WTC11 (cell line): Measurements from ENCODE around the gene KLHL25. TPM values are rescaled to one million over a fixed set of nuclear protein-coding genes. Genes with fewer than 3 reads are reported as not detected.

Experiments
- ATAC-seq: fragments of 200-7000 bp; cut with Tn5 transposase; 2 replicates; pipeline ENCODE4 v1.10.0; 2021; ENCODE audit warnings: mild to moderate bottlenecking, moderate library complexity
- CTCF ChIA-PET: fragments of 300-600 bp; sonication (Branson Sonifier 250); formaldehyde crosslinking; loops from one replicate; lab custom pipeline; 2021; ENCODE audit warnings: antibody characterized with exemption; lab: Charles Lee
- POLR2A ChIA-PET: fragments of 350-600 bp; sonication (Branson Sonifier 250); formaldehyde crosslinking; loops from one replicate; lab custom pipeline; 2021; ENCODE audit warnings: antibody characterized with exemption; lab: Charles Lee
- DNase-seq: peaks from one replicate; pipeline ENCODE4 v3.0.0; 2021; ENCODE audit warnings: low spot score
- H3K27ac Mint-ChIP-seq: 2 replicates; pipeline ENCODE4 v1.8.0; 2021; ENCODE audit warnings: mixed read lengths
- H3K27me3 Mint-ChIP-seq: 2 replicates; pipeline ENCODE4 v1.8.0; 2021; ENCODE audit warnings: low read depth, mild to moderate bottlenecking, moderate library complexity, mixed read lengths
- H3K36me3 Mint-ChIP-seq: 2 replicates; pipeline ENCODE4 v1.8.0; 2021; ENCODE audit warnings: mixed read lengths
- H3K4me1 Mint-ChIP-seq: 2 replicates; pipeline ENCODE4 v1.8.0; 2022; ENCODE audit warnings: mixed read lengths
- H3K4me3 Mint-ChIP-seq: 2 replicates; pipeline ENCODE4 v1.8.0; 2021; ENCODE audit warnings: mild to moderate bottlenecking, moderate library complexity, mixed read lengths
- H3K9me3 Mint-ChIP-seq: 2 replicates; pipeline ENCODE4 v1.8.0; 2021; ENCODE audit warnings: mixed read lengths
- CREB1 ChIP-seq: sonication (generic); formaldehyde crosslinking; IDR thresholded peaks from 2 replicates; pipeline ENCODE4 v1.8.0; 2023; ENCODE audit warnings: mild to moderate bottlenecking, missing genetic modification reagents
- ESRRA ChIP-seq: sonication (generic); formaldehyde crosslinking; IDR thresholded peaks from 2 replicates; pipeline ENCODE4 v1.8.1; 2022; ENCODE audit warnings: mild to moderate bottlenecking, missing genetic modification reagents, borderline replicate concordance
- GTF2I ChIP-seq: fragments of 250-450 bp; sonication (Bioruptor Pico); conservative IDR thresholded peaks from 2 replicates; pipeline ENCODE4 v1.4.0; 2021; ENCODE audit warnings: mild to moderate bottlenecking
- MXD4 ChIP-seq: fragments of 250-450 bp; sonication (Bioruptor Pico); IDR thresholded peaks from 2 replicates; pipeline ENCODE4 v1.8.0; 2021; ENCODE audit warnings: mild to moderate bottlenecking, moderate library complexity, borderline replicate concordance
- RELA ChIP-seq: sonication (generic); formaldehyde crosslinking; IDR thresholded peaks from 2 replicates; pipeline ENCODE4 v1.8.1; 2022; ENCODE audit warnings: missing genetic modification reagents, mild to moderate bottlenecking, borderline replicate concordance
- RORB ChIP-seq: fragments of 250-450 bp; sonication (Bioruptor Pico); IDR thresholded peaks from 2 replicates; pipeline ENCODE4 v1.9.0; 2021; ENCODE audit warnings: mild to moderate bottlenecking
- SP1 ChIP-seq: sonication (generic); formaldehyde crosslinking; conservative IDR thresholded peaks from 2 replicates; pipeline ENCODE4 v1.8.1; 2022; ENCODE audit warnings: missing genetic modification reagents
- TCF7 ChIP-seq: sonication (generic); formaldehyde crosslinking; IDR thresholded peaks from 2 replicates; pipeline ENCODE4 v1.8.0; 2022; ENCODE audit warnings: mild to moderate bottlenecking, low read depth, missing genetic modification reagents, moderate library complexity
- TEAD4 ChIP-seq: sonication (generic); formaldehyde crosslinking; IDR thresholded peaks from 2 replicates; pipeline ENCODE4 v1.8.0; 2022; ENCODE audit warnings: mild to moderate bottlenecking, missing genetic modification reagents
- total RNA-seq: library from RNA; stranded (reverse); gene quantifications from 3 replicates; pipeline ENCODE4 v1.2.3, GENCODE V29; 2021
- TF ChIP-seq, protein P1 (sequence below): sonication (generic); formaldehyde crosslinking; conservative IDR thresholded peaks from 2 replicates; pipeline ENCODE4 v1.8.1; 2022; ENCODE audit warnings: mild to moderate bottlenecking, missing genetic modification reagents
- TF ChIP-seq, protein P2 (sequence below): fragments of 200-600 bp; IDR thresholded peaks from 2 replicates; pipeline ENCODE4 v1.8.0; 2022; ENCODE audit warnings: antibody characterized with exemption
- TF ChIP-seq, protein P3 (sequence below): fragments of 250-450 bp; sonication (Bioruptor Pico); IDR thresholded peaks from 2 replicates; pipeline ENCODE4 v1.9.0; 2021; ENCODE audit warnings: mild to moderate bottlenecking
- TF ChIP-seq, protein P4 (sequence below): sonication (generic); formaldehyde crosslinking; IDR thresholded peaks from 2 replicates; pipeline ENCODE4 v1.8.0; 2023; ENCODE audit warnings: missing genetic modification reagents
- TF ChIP-seq, protein P5 (sequence below): sonication (generic); formaldehyde crosslinking; IDR thresholded peaks from 2 replicates; pipeline ENCODE4 v1.8.1; 2023; ENCODE audit warnings: mild to moderate bottlenecking, moderate library complexity, missing genetic modification reagents
- TF ChIP-seq, protein P6 (sequence below): sonication (generic); formaldehyde crosslinking; IDR thresholded peaks from 2 replicates; pipeline ENCODE4 v1.8.0; 2023; ENCODE audit warnings: missing genetic modification reagents, mild to moderate bottlenecking, borderline replicate concordance
- TF ChIP-seq, protein P7 (sequence below): sonication (generic); formaldehyde crosslinking; IDR thresholded peaks from 2 replicates; pipeline ENCODE4 v1.8.1; 2022; ENCODE audit warnings: low read depth, missing genetic modification reagents, borderline replicate concordance

The KLHL25 gene
- total RNA-seq, 1 experiment from 2014 or later = 14.1 TPM

DNA sequence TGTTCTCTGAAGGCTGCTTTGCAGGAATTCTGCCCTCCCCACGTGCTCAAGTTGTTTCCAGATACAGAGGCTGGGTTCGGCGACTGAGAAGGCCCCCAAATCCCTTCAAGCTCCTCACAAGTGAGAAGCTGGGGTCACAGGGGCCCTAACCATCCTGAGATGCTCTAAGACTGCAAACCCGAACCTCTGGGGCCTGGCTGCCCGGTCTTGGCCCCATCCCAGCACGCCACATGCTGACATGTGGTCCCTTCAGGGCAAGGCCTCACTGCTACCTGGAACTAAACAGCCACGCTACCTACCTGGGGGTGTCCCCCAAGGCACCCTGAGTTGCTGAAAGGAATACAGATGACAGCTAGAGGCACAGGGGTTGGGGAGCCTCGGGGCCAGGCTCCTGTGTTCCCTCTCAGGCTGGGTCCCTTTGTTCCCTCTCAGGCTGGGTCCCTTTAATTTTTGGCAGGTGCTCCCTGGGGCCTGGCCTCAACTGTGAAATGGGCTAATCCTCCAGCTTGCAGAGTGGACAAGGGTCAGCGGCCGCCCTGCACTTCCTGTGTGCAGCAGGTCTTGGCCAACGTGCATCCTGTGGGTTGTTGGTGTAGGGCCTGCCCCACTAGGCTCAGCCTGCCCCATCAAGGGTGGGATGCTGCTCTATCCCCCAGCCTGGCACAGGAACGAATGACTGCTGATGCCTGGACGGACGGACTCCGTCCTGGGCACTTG is 32.5 kb downstream of the KLHL25 start:
- no peaks in the 10 kb centered on the region for H3K27me3 Mint-ChIP-seq
- H3K27ac Mint-ChIP-seq = peak overlapping the region; percentile 68; the same call in 1 of the 2 replicates
- POLR2A ChIA-PET = no interaction called here
- TF ChIP-seq CREB1 (CRISPR knock-in tag) (no peak), GTF2I (CRISPR knock-in tag) (no peak), MXD4 (CRISPR knock-in tag) (no peak), ESRRA (CRISPR knock-in tag) (no peak), RELA (no peak), RORB (CRISPR knock-in tag) (no peak), TEAD4 (no peak), SP1 (no peak), TCF7 (CRISPR knock-in tag) (no peak)
- TF ChIP-seq, protein P1, sequence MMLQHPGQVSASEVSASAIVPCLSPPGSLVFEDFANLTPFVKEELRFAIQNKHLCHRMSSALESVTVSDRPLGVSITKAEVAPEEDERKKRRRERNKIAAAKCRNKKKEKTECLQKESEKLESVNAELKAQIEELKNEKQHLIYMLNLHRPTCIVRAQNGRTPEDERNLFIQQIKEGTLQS (CRISPR knock-in tag) = no peak
- TF ChIP-seq, protein P2, sequence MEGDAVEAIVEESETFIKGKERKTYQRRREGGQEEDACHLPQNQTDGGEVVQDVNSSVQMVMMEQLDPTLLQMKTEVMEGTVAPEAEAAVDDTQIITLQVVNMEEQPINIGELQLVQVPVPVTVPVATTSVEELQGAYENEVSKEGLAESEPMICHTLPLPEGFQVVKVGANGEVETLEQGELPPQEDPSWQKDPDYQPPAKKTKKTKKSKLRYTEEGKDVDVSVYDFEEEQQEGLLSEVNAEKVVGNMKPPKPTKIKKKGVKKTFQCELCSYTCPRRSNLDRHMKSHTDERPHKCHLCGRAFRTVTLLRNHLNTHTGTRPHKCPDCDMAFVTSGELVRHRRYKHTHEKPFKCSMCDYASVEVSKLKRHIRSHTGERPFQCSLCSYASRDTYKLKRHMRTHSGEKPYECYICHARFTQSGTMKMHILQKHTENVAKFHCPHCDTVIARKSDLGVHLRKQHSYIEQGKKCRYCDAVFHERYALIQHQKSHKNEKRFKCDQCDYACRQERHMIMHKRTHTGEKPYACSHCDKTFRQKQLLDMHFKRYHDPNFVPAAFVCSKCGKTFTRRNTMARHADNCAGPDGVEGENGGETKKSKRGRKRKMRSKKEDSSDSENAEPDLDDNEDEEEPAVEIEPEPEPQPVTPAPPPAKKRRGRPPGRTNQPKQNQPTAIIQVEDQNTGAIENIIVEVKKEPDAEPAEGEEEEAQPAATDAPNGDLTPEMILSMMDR = no peak
- TF ChIP-seq, protein P3, sequence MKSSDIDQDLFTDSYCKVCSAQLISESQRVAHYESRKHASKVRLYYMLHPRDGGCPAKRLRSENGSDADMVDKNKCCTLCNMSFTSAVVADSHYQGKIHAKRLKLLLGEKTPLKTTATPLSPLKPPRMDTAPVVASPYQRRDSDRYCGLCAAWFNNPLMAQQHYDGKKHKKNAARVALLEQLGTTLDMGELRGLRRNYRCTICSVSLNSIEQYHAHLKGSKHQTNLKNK (CRISPR knock-in tag) = no peak
- TF ChIP-seq, protein P4, sequence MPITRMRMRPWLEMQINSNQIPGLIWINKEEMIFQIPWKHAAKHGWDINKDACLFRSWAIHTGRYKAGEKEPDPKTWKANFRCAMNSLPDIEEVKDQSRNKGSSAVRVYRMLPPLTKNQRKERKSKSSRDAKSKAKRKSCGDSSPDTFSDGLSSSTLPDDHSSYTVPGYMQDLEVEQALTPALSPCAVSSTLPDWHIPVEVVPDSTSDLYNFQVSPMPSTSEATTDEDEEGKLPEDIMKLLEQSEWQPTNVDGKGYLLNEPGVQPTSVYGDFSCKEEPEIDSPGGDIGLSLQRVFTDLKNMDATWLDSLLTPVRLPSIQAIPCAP (CRISPR knock-in tag) = no peak
- TF ChIP-seq, protein P5, sequence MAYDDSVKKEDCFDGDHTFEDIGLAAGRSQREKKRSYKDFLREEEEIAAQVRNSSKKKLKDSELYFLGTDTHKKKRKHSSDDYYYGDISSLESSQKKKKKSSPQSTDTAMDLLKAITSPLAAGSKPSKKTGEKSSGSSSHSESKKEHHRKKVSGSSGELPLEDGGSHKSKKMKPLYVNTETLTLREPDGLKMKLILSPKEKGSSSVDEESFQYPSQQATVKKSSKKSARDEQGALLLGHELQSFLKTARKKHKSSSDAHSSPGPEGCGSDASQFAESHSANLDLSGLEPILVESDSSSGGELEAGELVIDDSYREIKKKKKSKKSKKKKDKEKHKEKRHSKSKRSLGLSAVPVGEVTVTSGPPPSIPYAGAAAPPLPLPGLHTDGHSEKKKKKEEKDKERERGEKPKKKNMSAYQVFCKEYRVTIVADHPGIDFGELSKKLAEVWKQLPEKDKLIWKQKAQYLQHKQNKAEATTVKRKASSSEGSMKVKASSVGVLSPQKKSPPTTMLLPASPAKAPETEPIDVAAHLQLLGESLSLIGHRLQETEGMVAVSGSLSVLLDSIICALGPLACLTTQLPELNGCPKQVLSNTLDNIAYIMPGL (CRISPR knock-in tag) = no peak
- TF ChIP-seq, protein P6, sequence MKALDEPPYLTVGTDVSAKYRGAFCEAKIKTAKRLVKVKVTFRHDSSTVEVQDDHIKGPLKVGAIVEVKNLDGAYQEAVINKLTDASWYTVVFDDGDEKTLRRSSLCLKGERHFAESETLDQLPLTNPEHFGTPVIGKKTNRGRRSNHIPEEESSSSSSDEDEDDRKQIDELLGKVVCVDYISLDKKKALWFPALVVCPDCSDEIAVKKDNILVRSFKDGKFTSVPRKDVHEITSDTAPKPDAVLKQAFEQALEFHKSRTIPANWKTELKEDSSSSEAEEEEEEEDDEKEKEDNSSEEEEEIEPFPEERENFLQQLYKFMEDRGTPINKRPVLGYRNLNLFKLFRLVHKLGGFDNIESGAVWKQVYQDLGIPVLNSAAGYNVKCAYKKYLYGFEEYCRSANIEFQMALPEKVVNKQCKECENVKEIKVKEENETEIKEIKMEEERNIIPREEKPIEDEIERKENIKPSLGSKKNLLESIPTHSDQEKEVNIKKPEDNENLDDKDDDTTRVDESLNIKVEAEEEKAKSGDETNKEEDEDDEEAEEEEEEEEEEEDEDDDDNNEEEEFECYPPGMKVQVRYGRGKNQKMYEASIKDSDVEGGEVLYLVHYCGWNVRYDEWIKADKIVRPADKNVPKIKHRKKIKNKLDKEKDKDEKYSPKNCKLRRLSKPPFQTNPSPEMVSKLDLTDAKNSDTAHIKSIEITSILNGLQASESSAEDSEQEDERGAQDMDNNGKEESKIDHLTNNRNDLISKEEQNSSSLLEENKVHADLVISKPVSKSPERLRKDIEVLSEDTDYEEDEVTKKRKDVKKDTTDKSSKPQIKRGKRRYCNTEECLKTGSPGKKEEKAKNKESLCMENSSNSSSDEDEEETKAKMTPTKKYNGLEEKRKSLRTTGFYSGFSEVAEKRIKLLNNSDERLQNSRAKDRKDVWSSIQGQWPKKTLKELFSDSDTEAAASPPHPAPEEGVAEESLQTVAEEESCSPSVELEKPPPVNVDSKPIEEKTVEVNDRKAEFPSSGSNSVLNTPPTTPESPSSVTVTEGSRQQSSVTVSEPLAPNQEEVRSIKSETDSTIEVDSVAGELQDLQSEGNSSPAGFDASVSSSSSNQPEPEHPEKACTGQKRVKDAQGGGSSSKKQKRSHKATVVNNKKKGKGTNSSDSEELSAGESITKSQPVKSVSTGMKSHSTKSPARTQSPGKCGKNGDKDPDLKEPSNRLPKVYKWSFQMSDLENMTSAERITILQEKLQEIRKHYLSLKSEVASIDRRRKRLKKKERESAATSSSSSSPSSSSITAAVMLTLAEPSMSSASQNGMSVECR (CRISPR knock-in tag) = no peak
- TF ChIP-seq, protein P7, sequence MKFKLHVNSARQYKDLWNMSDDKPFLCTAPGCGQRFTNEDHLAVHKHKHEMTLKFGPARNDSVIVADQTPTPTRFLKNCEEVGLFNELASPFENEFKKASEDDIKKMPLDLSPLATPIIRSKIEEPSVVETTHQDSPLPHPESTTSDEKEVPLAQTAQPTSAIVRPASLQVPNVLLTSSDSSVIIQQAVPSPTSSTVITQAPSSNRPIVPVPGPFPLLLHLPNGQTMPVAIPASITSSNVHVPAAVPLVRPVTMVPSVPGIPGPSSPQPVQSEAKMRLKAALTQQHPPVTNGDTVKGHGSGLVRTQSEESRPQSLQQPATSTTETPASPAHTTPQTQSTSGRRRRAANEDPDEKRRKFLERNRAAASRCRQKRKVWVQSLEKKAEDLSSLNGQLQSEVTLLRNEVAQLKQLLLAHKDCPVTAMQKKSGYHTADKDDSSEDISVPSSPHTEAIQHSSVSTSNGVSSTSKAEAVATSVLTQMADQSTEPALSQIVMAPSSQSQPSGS = no peak
- no peaks in the 10 kb centered on the region for H3K9me3 Mint-ChIP-seq
- ATAC-seq = no peak
- H3K4me1 Mint-ChIP-seq = peaks cover 32% of the 10 kb centered on the region
- no peak overlapping the region for H3K4me3 Mint-ChIP-seq
- CTCF ChIA-PET = interaction anchor here (0.6 kb wide), 1 partner anchor 202 kb away, joined by 3 read pairs; no protein-coding TSS in a partner anchor
- peaks cover 13% of the 10 kb centered on the region for H3K36me3 Mint-ChIP-seq
- DNase-seq = no peak
